ENCODE data around the gene CRACDL.

CRACDL gene

GRCh38 chr2:98778741-98779483 lies 157.1 kb downstream of the CRACDL start:
- no peak for DNase-seq (ENCODE audit: extremely low read depth in 1 of 2, low read depth in 1 of 2)

GRCh38 chr2:98778151-98778550 lies 157.9 kb downstream of the CRACDL start:
- DNase-seq (ENCODE audit: extremely low read depth in 1 of 2, low read depth in 1 of 2) = no peak

- DNase-seq (ENCODE audit: extremely low read depth in 1 of 2, low read depth in 1 of 2) = no peak
Measured at GRCh38 chr2:98777710-98778109, 158.3 kb downstream of the CRACDL start.

GRCh38 chr2:98777076-98777475 lies 158.9 kb downstream of the CRACDL start:
- DNase-seq (ENCODE audit: extremely low read depth in 1 of 2, low read depth in 1 of 2) = no peak

- no peak for DNase-seq (ENCODE audit: extremely low read depth in 1 of 2, low read depth in 1 of 2)
Measured at GRCh38 chr2:98776136-98776535, 159.9 kb downstream of the CRACDL start.

- DNase-seq (ENCODE audit: extremely low read depth in 1 of 2, low read depth in 1 of 2) = no peak
Measured at GRCh38 chr2:98775146-98775986, 160.7 kb downstream of the CRACDL start.

GRCh38 chr2:98773907-98774306 lies 162.1 kb downstream of the CRACDL start:
- no peak for DNase-seq (ENCODE audit: extremely low read depth in 1 of 2, low read depth in 1 of 2)

- no peak for DNase-seq (ENCODE audit: extremely low read depth in 1 of 2, low read depth in 1 of 2)
Measured at GRCh38 chr2:98773169-98773568, 162.9 kb downstream of the CRACDL start.

- DNase-seq (ENCODE audit: extremely low read depth in 1 of 2, low read depth in 1 of 2) = no peak
Measured at GRCh38 chr2:98772536-98772935, 163.5 kb downstream of the CRACDL start.

GRCh38 chr2:98771721-98772524 lies 164.1 kb downstream of the CRACDL start:
- DNase-seq (ENCODE audit: extremely low read depth in 1 of 2, low read depth in 1 of 2) = peak in 1 of 2 donors; percentile 13

GRCh38 chr2:98771264-98771663 lies 164.8 kb downstream of the CRACDL start:
- DNase-seq (ENCODE audit: extremely low read depth in 1 of 2, low read depth in 1 of 2) = no peak

GRCh38 chr2:98769784-98770183 lies 166.2 kb downstream of the CRACDL start:
- no peak for DNase-seq (ENCODE audit: extremely low read depth in 1 of 2, low read depth in 1 of 2)

GRCh38 chr2:98769114-98769476 lies 166.9 kb downstream of the CRACDL start:
- no peak for DNase-seq (ENCODE audit: extremely low read depth in 1 of 2, low read depth in 1 of 2)

- no peak for DNase-seq (ENCODE audit: extremely low read depth in 1 of 2, low read depth in 1 of 2)
Measured at GRCh38 chr2:98768384-98769113, 167.5 kb downstream of the CRACDL start.

GRCh38 chr2:98764499-98764898 lies 171.5 kb downstream of the CRACDL start:
- no peak for DNase-seq (ENCODE audit: extremely low read depth in 1 of 2, low read depth in 1 of 2)

- DNase-seq (ENCODE audit: extremely low read depth in 1 of 2, low read depth in 1 of 2) = no peak
Measured at GRCh38 chr2:98763209-98763951, 172.6 kb downstream of the CRACDL start.

- no peak for DNase-seq (ENCODE audit: extremely low read depth in 1 of 2, low read depth in 1 of 2)
Measured at GRCh38 chr2:98761909-98762308, 174.1 kb downstream of the CRACDL start.

- DNase-seq (ENCODE audit: extremely low read depth in 1 of 2, low read depth in 1 of 2) = peak in 1 of 2 donors; percentile 37
Measured at GRCh38 chr2:98761267-98761781, 174.7 kb downstream of the CRACDL start.

GRCh38 chr2:98759827-98760625 lies 176.0 kb downstream of the CRACDL start:
- no peak for DNase-seq (ENCODE audit: extremely low read depth in 1 of 2, low read depth in 1 of 2)
